K562 (cell line): Measurements from ENCODE around the gene PLA2G3.

Experiments
- ETS1 ChIP-seq: conservative IDR thresholded peaks from 2 replicates; pipeline ENCODE4 v1.6.1; 2011; ENCODE audit warnings: low read depth, mild to moderate bottlenecking, low read length; ENCODE audit not compliant: control insufficient read depth
- ZNF592 ChIP-seq: fragments of 450-650 bp; IDR thresholded peaks from 2 replicates; pipeline ENCODE4 v1.6.1; 2017; ENCODE audit warnings: antibody characterized with exemption, mild to moderate bottlenecking

- no peak for TF ChIP-seq ZNF592
- TF ChIP-seq ETS1: no peak
These were observed 1.2 kb upstream of the PLA2G3 start for GRCh38 chr22:31141551-31141950.
